GM23248 (cell line): Measurements from ENCODE around the gene SHD. TPM values are rescaled to one million over a fixed set of nuclear protein-coding genes. Genes with fewer than 3 reads are reported as not detected.

Source experiments
- DNase-seq: peaks from one replicate; pipeline ENCODE4 v3.0.0-alpha.2; 2015
- H2AFZ ChIP-seq: fragments of 200-600 bp; sonication (generic); 2 replicates; pipeline ENCODE4 v1.6.1; 2016; ENCODE audit warnings: antibody characterized with exemption
- H3F3A ChIP-seq: fragments of 200-600 bp; sonication (generic); 2 replicates; pipeline ENCODE4 v1.6.1; 2016; ENCODE audit warnings: mild to moderate bottlenecking, antibody characterized with exemption, mixed run types; ENCODE audit not compliant: insufficient read depth
- H3K27ac ChIP-seq: fragments of 200-600 bp; sonication (generic); 2 replicates; pipeline ENCODE4 v1.5.1; 2016; ENCODE audit warnings: mild to moderate bottlenecking
- H3K27me3 ChIP-seq: fragments of 200-600 bp; sonication (generic); replicated peaks from 2 replicates; pipeline ENCODE4 v1.6.1; 2016; ENCODE audit warnings: mild to moderate bottlenecking; ENCODE audit not compliant: insufficient read depth
- H3K36me3 ChIP-seq: fragments of 200-600 bp; sonication (generic); 2 replicates; pipeline ENCODE4 v1.6.1; 2016; ENCODE audit warnings: low read depth, mild to moderate bottlenecking
- H3K4me1 ChIP-seq: fragments of 200-600 bp; sonication (generic); 2 replicates; pipeline ENCODE4 v1.6.1; 2016; ENCODE audit warnings: mild to moderate bottlenecking; ENCODE audit not compliant: insufficient read depth
- H3K4me2 ChIP-seq: fragments of 200-600 bp; sonication (generic); one replicate; pipeline ENCODE4 v1.6.1; 2016; ENCODE audit warnings: mild to moderate bottlenecking; ENCODE audit not compliant: unreplicated experiment
- H3K4me3 ChIP-seq: fragments of 200-600 bp; sonication (generic); 2 replicates; pipeline ENCODE4 v1.5.1; 2016; ENCODE audit warnings: mild to moderate bottlenecking
- H3K79me2 ChIP-seq: fragments of 200-600 bp; sonication (generic); 2 replicates; pipeline ENCODE4 v1.6.1; 2016; ENCODE audit warnings: mild to moderate bottlenecking; ENCODE audit not compliant: insufficient read depth
- H3K9ac ChIP-seq: fragments of 200-600 bp; sonication (generic); 2 replicates; pipeline ENCODE4 v1.6.1; 2016; ENCODE audit warnings: mild to moderate bottlenecking
- H3K9me2 ChIP-seq: fragments of 200-600 bp; sonication (generic); 2 replicates; pipeline ENCODE4 v1.6.1; 2016; ENCODE audit warnings: mixed run types, mild to moderate bottlenecking, moderate library complexity; ENCODE audit not compliant: insufficient read depth
- H3K9me3 ChIP-seq: fragments of 200-600 bp; sonication (generic); one replicate; pipeline ENCODE4 v1.6.1; 2017; ENCODE audit warnings: low read depth
- H4K20me1 ChIP-seq: fragments of 200-600 bp; sonication (generic); 2 replicates; pipeline ENCODE4 v1.6.0; 2016; ENCODE audit not compliant: insufficient read depth
- EZH2 ChIP-seq: fragments of 200-600 bp; sonication (generic); IDR thresholded peaks from 2 replicates; pipeline ENCODE4 v1.6.1; 2018; ENCODE audit warnings: antibody characterized with exemption, mild to moderate bottlenecking; ENCODE audit not compliant: insufficient read depth, poor library complexity, severe bottlenecking
- EZH2phosphoT487 ChIP-seq: fragments of 200-600 bp; sonication (generic); IDR thresholded peaks from 2 replicates; pipeline ENCODE4 v1.6.1; 2018; ENCODE audit warnings: antibody characterized with exemption, moderate library complexity, mild to moderate bottlenecking, low read depth; ENCODE audit not compliant: insufficient read depth
- WGBS, 2 experiments: methylation state at CpG; one replicate each; pipeline ENCODE4 v1.1.6; 2015 to 2017; ENCODE audit warnings: low lambda C conversion rate in 2 of 2, low coverage in 1 of 2; ENCODE audit errors: missing lambda C conversion rate in 2 of 2; 5-methylcytosine and 5-hydroxymethylcytosine counted together
- in situ Hi-C: fragments of 300-500 bp; cut with MboI; formaldehyde crosslinking; loops from 2 replicates; pipeline ENCODE4 v1.15.0; 2020
- polyA plus RNA-seq: library from polyadenylated mRNA; unstranded; fragments of >200 nt; fragmentation: Nextera tagmentation; extraction: Ambion mirVana; gene quantifications from 2 replicates; pipeline ENCODE4 v1.2.1, GENCODE V29; 2016
- total RNA-seq: library from RNA; depleted of rRNA; stranded (reverse); fragments of >200 nt; shearing (Covaris generic); gene quantifications from 2 replicates; pipeline ENCODE4 v1.2.3, GENCODE V29; 2014

SHD gene
- total and polyA plus RNA-seq, 2 experiments from 2014 or later = not detected

DNA sequence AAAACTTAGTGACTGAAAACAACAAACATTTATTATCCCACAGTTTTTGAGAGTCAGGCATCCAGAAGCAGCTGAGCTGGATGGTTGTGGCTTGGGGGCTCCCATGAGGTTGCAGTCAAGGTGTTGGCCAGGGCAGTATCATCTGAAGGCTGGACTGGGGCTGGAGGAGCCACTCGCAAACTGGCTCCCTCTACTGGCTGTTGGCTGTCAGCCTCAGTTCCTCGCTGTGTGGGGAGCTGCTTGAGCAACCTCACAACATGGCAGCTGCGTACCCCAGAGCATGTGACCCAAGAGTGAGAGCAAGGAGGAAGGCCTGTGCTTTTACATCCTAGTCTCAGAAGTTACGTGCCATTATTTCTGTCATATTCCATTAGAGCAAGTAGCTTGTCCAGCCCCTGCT lies 22.5 kb upstream of the SHD start:
- H3K36me3 ChIP-seq = peaks cover 22% of the 10 kb centered on the region; the same call in 1 of the 2 replicates
- in situ Hi-C loops = no loop called here
- WGBS, 2 experiments = 88 to 93% methylated on average over 4 of the region's 4 CpGs
- no peak overlapping the region for H3K27ac ChIP-seq
- no peak for DNase-seq
- H3K9me2 ChIP-seq = no peaks in the 10 kb centered on the region
- no peak overlapping the region for H3K9ac ChIP-seq
- H3K9me3 ChIP-seq = no peaks in the 10 kb centered on the region
- no peaks in the 10 kb centered on the region for H4K20me1 ChIP-seq
- H3F3A ChIP-seq = no peaks in the 10 kb centered on the region
- H2AFZ ChIP-seq = no peak overlapping the region
- H3K4me2 ChIP-seq = no peak overlapping the region
- TF ChIP-seq EZH2 (no peak), EZH2phosphoT487 (no peak)
- H3K4me1 ChIP-seq = no peaks in the 10 kb centered on the region
- no peak overlapping the region for H3K4me3 ChIP-seq
- H3K79me2 ChIP-seq = no peaks in the 10 kb centered on the region
- H3K27me3 ChIP-seq = no peaks in the 10 kb centered on the region

DNA sequence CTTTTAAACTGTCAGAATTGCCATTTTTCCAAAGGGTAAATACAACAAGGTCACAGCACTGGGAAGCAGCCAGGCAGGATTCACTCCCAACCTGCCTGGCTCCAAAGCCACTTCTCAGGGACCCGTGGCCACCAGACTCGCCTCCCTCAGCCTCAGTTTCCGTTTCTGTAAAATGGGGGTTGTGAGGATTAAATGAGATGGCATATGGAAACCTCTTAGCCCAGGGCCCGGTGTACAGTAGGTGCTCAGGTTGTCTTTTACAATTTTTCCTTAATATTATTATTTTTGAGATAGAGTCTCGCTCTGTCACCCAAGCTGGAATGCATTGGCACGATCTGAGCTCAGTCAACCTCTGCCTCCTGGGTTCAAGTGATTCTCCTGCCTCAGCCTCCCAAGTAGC lies 22.0 kb upstream of the SHD start:
- H3K4me1 ChIP-seq = no peaks in the 10 kb centered on the region
- in situ Hi-C loops = no loop called here
- H4K20me1 ChIP-seq = no peaks in the 10 kb centered on the region
- H3K36me3 ChIP-seq = peaks cover 22% of the 10 kb centered on the region; the same call in 1 of the 2 replicates
- no peaks in the 10 kb centered on the region for H3K79me2 ChIP-seq
- no peaks in the 10 kb centered on the region for H3K9me3 ChIP-seq
- no peak for DNase-seq
- H3K4me3 ChIP-seq = no peak overlapping the region
- 88 to 94% methylated on average over 6 of the region's 6 CpGs for WGBS, 2 experiments
- H2AFZ ChIP-seq = no peak overlapping the region
- no peaks in the 10 kb centered on the region for H3F3A ChIP-seq
- no peak overlapping the region for H3K27ac ChIP-seq
- H3K9ac ChIP-seq = no peak overlapping the region
- H3K27me3 ChIP-seq = no peaks in the 10 kb centered on the region
- no peaks in the 10 kb centered on the region for H3K9me2 ChIP-seq
- TF ChIP-seq EZH2 (no peak), EZH2phosphoT487 (no peak)
- no peak overlapping the region for H3K4me2 ChIP-seq

DNA sequence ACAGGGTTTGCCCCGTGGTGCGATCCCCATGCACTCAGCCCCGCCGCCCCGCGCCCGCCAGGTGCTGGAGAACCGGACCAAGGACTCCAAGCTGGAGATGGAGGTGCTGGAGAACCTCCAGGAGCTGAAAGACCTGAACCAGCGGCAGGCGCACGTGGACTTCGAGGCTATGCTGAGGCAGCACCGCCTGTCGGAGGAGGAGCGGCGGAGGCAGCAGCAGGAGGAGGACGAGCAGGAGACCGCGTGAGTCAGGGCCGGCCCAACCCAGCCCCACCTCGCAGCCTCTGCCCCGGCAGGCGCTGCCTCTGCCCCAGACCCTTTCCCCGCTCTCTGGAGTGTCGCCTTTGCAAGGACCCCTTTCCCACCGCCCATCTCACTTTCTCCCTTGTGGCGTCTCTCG lies 20.9 kb upstream of the SHD start:
- WGBS, 2 experiments = 95 to 96% methylated on average over 19 to 28 of the region's 28 CpGs

GRCh38 chr19:4260613-4261191 lies 18.4 kb upstream of the SHD start:
- Histone ChIP-seq H3K4me3 (no peak overlapping the region), H3F3A (no peaks in the 10 kb centered on the region), H3K36me3 (peaks cover 9% of the 10 kb centered on the region; the same call in 1 of the 2 replicates), H4K20me1 (no peaks in the 10 kb centered on the region), H3K4me2 (no peak overlapping the region), H3K9me3 (no peaks in the 10 kb centered on the region), H2AFZ (no peak overlapping the region), H3K9ac (no peak overlapping the region), H3K27ac (no peak overlapping the region), H3K9me2 (no peaks in the 10 kb centered on the region), H3K4me1 (no peaks in the 10 kb centered on the region), H3K27me3 (no peaks in the 10 kb centered on the region), H3K79me2 (no peaks in the 10 kb centered on the region)
- no peak for DNase-seq
- no peak for TF ChIP-seq EZH2phosphoT487
- no peak for TF ChIP-seq EZH2
- WGBS, 2 experiments = 94 to 96% methylated on average over 11 of the region's 11 CpGs
- in situ Hi-C loops = no loop called here

More for the DNA sequence above, 20.9 kb upstream of the SHD start:
- Histone ChIP-seq H3F3A (no peaks in the 10 kb centered on the region), H2AFZ (no peak overlapping the region), H3K4me3 (no peak overlapping the region), H3K27ac (no peak overlapping the region), H4K20me1 (no peaks in the 10 kb centered on the region), H3K36me3 (peaks cover 22% of the 10 kb centered on the region; the same call in 1 of the 2 replicates), H3K4me2 (no peak overlapping the region), H3K4me1 (no peaks in the 10 kb centered on the region), H3K27me3 (no peaks in the 10 kb centered on the region), H3K9ac (no peak overlapping the region), H3K9me3 (no peaks in the 10 kb centered on the region), H3K79me2 (no peaks in the 10 kb centered on the region), H3K9me2 (no peaks in the 10 kb centered on the region)
- TF ChIP-seq EZH2phosphoT487 (no peak), EZH2 (no peak)
- in situ Hi-C loops = no loop called here
- no peak for DNase-seq
